Right lobe of liver (tissue), 6 donors: ENCODE results near the gene TTC24. TPM values are rescaled to one million over a fixed set of nuclear protein-coding genes. Genes with fewer than 3 reads are reported as not detected.

Source experiments
- ATAC-seq, 4 donors: fragments of 200-7000 bp; cut with Tn5 transposase; one replicate each; pipeline ENCODE4 v1.9.1; 2020; ENCODE audit warnings: mild to moderate bottlenecking in 4 of 4, moderate library complexity in 4 of 4
- DNase-seq, 3 donors: peaks; one replicate each; pipeline ENCODE4 v3.0.0-alpha.2; 2020
- H3K27ac ChIP-seq, 3 donors: fragments of 200-600 bp; one replicate each; pipeline ENCODE4 v1.8.0; 2022
- H3K27me3 ChIP-seq, 2 donors: fragments of 200-600 bp; one replicate each; pipeline ENCODE4 v1.8.0; 2022
- H3K36me3 ChIP-seq, 4 donors: fragments of 200-600 bp; sonication (generic) in 1 of 4; one replicate each; pipeline versions ENCODE4 v1.5.1 to v1.8.0; 2017 to 2022; ENCODE audit warnings: control low read depth in 1 of 4
- H3K4me1 ChIP-seq, 4 donors: fragments of 200-600 bp; sonication (generic) in 1 of 4; one replicate each; pipeline versions ENCODE4 v1.5.1 to v1.8.0; 2017 to 2022; ENCODE audit warnings: control low read depth in 1 of 4
- H3K4me3 ChIP-seq, 3 donors: fragments of 200-600 bp; one replicate each; pipeline ENCODE4 v1.8.0; 2022
- H3K9me3 ChIP-seq, 4 donors: fragments of 200-600 bp; sonication (generic) in 1 of 4; one replicate each; pipeline versions ENCODE4 v1.5.1 to v1.8.0; 2017 to 2022; ENCODE audit warnings: control low read depth in 1 of 4
- POLR2A ChIP-seq: fragments of 450-650 bp; IDR thresholded peaks from one replicate; pipeline ENCODE4 v1.6.1; 2017; ENCODE audit warnings: antibody characterized with exemption, mild to moderate bottlenecking
- WGBS: methylation state at CpG from one replicate; pipeline ENCODE4 v1.1.6; 2018; ENCODE audit warnings: low coverage, low lambda C conversion rate; ENCODE audit not compliant: insufficient coverage; ENCODE audit errors: missing lambda C conversion rate; 5-methylcytosine and 5-hydroxymethylcytosine counted together
- intact Hi-C, 2 donors: fragments of 100-400 bp; cut with DNase I; formaldehyde crosslinking; loops; one replicate each; pipeline versions ENCODE4 v1.11.2 to v1.14.1; 2022
- total RNA-seq, 6 experiments: library from RNA; depleted of rRNA in 2 of 6; stranded (reverse); fragments of >200 nt in 2 of 6; fragmentation: NEBNext Ultra II Directional in 3 of 6; extraction: Animal tissue kit (Norgen Biotek cat#: 25700) in 3 of 6; gene quantifications; one replicate each; pipeline versions ENCODE4 v1.1.0 to v1.2.4, GENCODE V29; 2016 to 2023
- TF ChIP-seq, protein P1 (sequence below), 4 donors: fragments of 200-600 bp in 3 of 4; fragments of 450-650 bp in 1 of 4; IDR thresholded peaks; one replicate each; pipeline versions ENCODE4 v1.5.1 to v1.8.0; 2016 to 2022; ENCODE audit warnings: antibody characterized with exemption in 4 of 4, mild to moderate bottlenecking in 2 of 4
- donor health status: DM: no; HTN: yes; CAD: no.
- donor health status: DM: no; HTN: no; CAD: no.
- donor health status: DM: no; HTN: no; CAD: no.
- donor health status: DM: no; HTN: yes; CAD: no.
- donor health status: DM: no; HTN: yes; CAD: no.

The TTC24 gene
- total RNA-seq, 6 experiments from 2014 or later, result 0.31 TPM; not detected in 5

DNA sequence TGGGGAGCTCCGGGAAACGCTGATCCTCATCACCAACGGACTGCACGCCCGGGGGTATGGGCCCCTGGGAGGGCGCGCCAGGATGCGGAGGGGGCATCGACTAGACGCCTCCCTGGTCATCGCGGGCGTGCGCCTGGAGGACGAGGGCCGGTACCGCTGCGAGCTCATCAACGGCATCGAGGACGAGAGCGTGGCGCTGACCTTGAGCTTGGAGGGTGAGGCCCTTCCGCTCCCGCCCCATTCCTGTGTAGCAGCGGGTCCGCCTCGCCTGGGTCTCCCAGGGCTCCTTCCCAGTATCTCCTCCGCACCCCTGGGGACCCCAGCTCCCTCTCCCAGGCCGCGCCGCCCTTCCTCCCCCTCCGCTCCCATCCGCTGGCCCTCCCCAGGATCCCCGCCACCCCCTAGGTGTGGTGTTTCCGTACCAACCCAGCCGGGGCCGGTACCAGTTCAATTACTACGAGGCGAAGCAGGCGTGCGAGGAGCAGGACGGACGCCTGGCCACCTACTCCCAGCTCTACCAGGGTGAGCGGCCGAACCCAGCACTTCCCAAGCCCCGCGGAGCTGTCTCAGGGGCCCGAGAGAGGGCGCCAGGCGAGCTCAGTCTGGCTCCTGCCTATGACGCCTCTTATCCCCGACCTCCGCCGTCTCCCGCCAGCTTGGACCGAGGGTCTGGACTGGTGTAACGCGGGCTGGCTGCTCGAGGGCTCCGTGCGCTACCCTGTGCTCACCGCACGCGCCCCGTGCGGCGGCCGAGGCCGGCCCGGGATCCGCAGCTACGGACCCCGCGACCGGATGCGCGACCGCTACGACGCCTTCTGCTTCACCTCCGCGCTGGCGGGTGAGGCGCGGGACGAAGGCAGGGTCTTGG, 44.7 kb downstream of the TTC24 start:
- H3K27me3 ChIP-seq, result peaks cover 5 to 15% of the 10 kb centered on the region in 2 donors
- intact Hi-C loops, result loop anchor here in 1 of 2 donors (10.0 kb wide), 1 partner anchor 51 kb away; the partner anchor contains the start of gene NES
- H3K4me3 ChIP-seq, result peak overlapping the region in 1 of 3 donors; percentile 27
- WGBS, result 1% methylated on average over 24 of the region's 87 CpGs
- no peak overlapping the region for H3K27ac ChIP-seq
- H3K4me1 ChIP-seq, result peaks cover 0 to 19% (median 2%) of the 10 kb centered on the region in 4 donors
- H3K36me3 ChIP-seq, result no peaks in the 10 kb centered on the region
- ATAC-seq, result peak; percentile 65 to 72 (median 70)
- no peaks in the 10 kb centered on the region for H3K9me3 ChIP-seq
- TF ChIP-seq, protein P1, sequence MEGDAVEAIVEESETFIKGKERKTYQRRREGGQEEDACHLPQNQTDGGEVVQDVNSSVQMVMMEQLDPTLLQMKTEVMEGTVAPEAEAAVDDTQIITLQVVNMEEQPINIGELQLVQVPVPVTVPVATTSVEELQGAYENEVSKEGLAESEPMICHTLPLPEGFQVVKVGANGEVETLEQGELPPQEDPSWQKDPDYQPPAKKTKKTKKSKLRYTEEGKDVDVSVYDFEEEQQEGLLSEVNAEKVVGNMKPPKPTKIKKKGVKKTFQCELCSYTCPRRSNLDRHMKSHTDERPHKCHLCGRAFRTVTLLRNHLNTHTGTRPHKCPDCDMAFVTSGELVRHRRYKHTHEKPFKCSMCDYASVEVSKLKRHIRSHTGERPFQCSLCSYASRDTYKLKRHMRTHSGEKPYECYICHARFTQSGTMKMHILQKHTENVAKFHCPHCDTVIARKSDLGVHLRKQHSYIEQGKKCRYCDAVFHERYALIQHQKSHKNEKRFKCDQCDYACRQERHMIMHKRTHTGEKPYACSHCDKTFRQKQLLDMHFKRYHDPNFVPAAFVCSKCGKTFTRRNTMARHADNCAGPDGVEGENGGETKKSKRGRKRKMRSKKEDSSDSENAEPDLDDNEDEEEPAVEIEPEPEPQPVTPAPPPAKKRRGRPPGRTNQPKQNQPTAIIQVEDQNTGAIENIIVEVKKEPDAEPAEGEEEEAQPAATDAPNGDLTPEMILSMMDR (IDR thresholded peaks at IDR 0.05), result peak in 3 of 4 donors; percentile 19 to 25 (median 20)
- no peak for TF ChIP-seq POLR2A
- peak in 2 of 3 donors; percentile 57 to 63 for DNase-seq

GRCh38 chr1:156624814-156625435, 45.4 kb downstream of the TTC24 start:
- ATAC-seq (no peak), DNase-seq (no peak)
- H3K4me1 ChIP-seq, result peaks cover 0 to 19% (median 2%) of the 10 kb centered on the region in 4 donors
- no peaks in the 10 kb centered on the region for H3K36me3 ChIP-seq
- peak overlapping the region in 1 of 3 donors; percentile 27 for H3K4me3 ChIP-seq
- intact Hi-C loops, result loop anchor here in 1 of 2 donors (10.0 kb wide), 1 partner anchor 50 kb away; the partner anchor contains the start of gene NES
- no peaks in the 10 kb centered on the region for H3K9me3 ChIP-seq
- TF ChIP-seq POLR2A, result no peak
- TF ChIP-seq, protein P1 (IDR thresholded peaks at IDR 0.05), result no peak
- WGBS, result 3% methylated on average over 23 of the region's 55 CpGs
- peaks cover 5 to 15% of the 10 kb centered on the region in 2 donors for H3K27me3 ChIP-seq
- H3K27ac ChIP-seq, result no peak overlapping the region

GRCh38 chr1:156625436-156626078, 46.0 kb downstream of the TTC24 start:
- peak; percentile 71 to 77 (median 74) for ATAC-seq
- TF ChIP-seq, protein P1 (IDR thresholded peaks at IDR 0.05), result peak; percentile 63 to 73 (median 68)
- no peak for TF ChIP-seq POLR2A
- intact Hi-C loops, result loop anchor here in 1 of 2 donors (10.0 kb wide), 1 partner anchor 49 kb away; the partner anchor contains the start of gene NES
- peak in 1 of 3 donors; percentile 54 for DNase-seq
- Histone ChIP-seq H3K9me3 (no peaks in the 10 kb centered on the region), H3K27ac (no peak overlapping the region), H3K27me3 (peaks cover 5 to 15% of the 10 kb centered on the region in 2 donors), H3K4me3 (no peak overlapping the region), H3K36me3 (no peaks in the 10 kb centered on the region), H3K4me1 (peaks cover 0 to 19% (median 2%) of the 10 kb centered on the region in 4 donors)
- WGBS, result 1% methylated on average over 27 of the region's 45 CpGs

GRCh38 chr1:156626079-156626438, 46.5 kb downstream of the TTC24 start:
- TF ChIP-seq, protein P1 (IDR thresholded peaks at IDR 0.05), result no peak
- no peak for TF ChIP-seq POLR2A
- H3K36me3 ChIP-seq, result no peaks in the 10 kb centered on the region
- 31% methylated on average over 4 of the region's 4 CpGs for WGBS
- no peak overlapping the region for H3K4me3 ChIP-seq
- intact Hi-C loops, result loop anchor here in 1 of 2 donors (10.0 kb wide), 1 partner anchor 49 kb away; the partner anchor contains the start of gene NES
- H3K27me3 ChIP-seq, result peaks cover 5 to 15% of the 10 kb centered on the region in 2 donors
- H3K4me1 ChIP-seq, result peaks cover 0 to 19% (median 2%) of the 10 kb centered on the region in 4 donors
- no peak overlapping the region for H3K27ac ChIP-seq
- no peaks in the 10 kb centered on the region for H3K9me3 ChIP-seq
- ATAC-seq (no peak), DNase-seq (no peak)
